D721Med (cell line): ENCODE measurements around the gene RNF213.

Experiments used
- DNase-seq: peaks from one replicate; pipeline ENCODE4 v3.0.0; 2011; ENCODE audit warnings: low spot score; ENCODE audit not compliant: insufficient read length
- FAIRE-seq: peaks from 2 replicates; lab custom pipeline; 2011; peaks lifted over from hg19 to GRCh38; lab: Jason Lieb, UNC
- CTCF ChIP-seq: IDR thresholded peaks from 2 replicates; pipeline ENCODE4 v1.5.1; 2012; ENCODE audit warnings: mild to moderate bottlenecking, control low read depth; ENCODE audit not compliant: insufficient read depth; ENCODE audit errors: missing control alignments

The RNF213 gene

GRCh38 chr17:80261159-80261894 lies 675 bp downstream of the RNF213 start:
- TF ChIP-seq CTCF: no peak
- no peak for DNase-seq
- no peak for FAIRE-seq

- no peak for TF ChIP-seq CTCF
- DNase-seq (no peak), FAIRE-seq (no peak)
Observed at GRCh38 chr17:80261895-80262279, 1.2 kb downstream of the RNF213 start.

GRCh38 chr17:80262291-80262690 lies 1.6 kb downstream of the RNF213 start:
- no peak for FAIRE-seq
- DNase-seq: no peak
- TF ChIP-seq CTCF: no peak

GRCh38 chr17:80262775-80263244 lies 2.2 kb downstream of the RNF213 start:
- FAIRE-seq (no peak), DNase-seq (no peak)
- no peak for TF ChIP-seq CTCF

GRCh38 chr17:80263253-80264204 lies 2.9 kb downstream of the RNF213 start:
- FAIRE-seq (no peak), DNase-seq (no peak)
- no peak for TF ChIP-seq CTCF

- no peak for DNase-seq
- no peak for TF ChIP-seq CTCF
- no peak for FAIRE-seq
Observed at GRCh38 chr17:80264205-80265075, 3.8 kb downstream of the RNF213 start.
